ENCODE results near the gene CEP164.

DNA sequence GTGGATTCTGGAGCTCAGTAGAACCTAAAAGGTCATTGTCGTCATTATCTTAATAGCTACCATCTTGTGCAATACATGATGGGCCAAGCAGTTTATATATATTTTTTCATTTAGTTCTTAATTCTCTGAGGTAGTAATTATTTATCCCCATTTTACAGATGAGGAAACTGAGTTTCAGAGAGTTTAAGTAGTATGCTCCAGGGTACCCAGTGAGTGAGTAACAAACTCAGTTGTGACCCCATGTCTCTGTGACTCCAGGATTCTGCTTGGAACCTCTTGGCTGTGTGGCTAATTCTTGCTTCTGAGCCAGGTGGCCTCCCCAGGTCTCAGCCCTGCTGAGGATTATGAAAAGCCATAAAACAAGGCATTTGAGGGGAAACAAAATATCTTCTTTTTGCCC is 82.6 kb downstream of the CEP164 start:
- TF ChIP-seq, protein P1, sequence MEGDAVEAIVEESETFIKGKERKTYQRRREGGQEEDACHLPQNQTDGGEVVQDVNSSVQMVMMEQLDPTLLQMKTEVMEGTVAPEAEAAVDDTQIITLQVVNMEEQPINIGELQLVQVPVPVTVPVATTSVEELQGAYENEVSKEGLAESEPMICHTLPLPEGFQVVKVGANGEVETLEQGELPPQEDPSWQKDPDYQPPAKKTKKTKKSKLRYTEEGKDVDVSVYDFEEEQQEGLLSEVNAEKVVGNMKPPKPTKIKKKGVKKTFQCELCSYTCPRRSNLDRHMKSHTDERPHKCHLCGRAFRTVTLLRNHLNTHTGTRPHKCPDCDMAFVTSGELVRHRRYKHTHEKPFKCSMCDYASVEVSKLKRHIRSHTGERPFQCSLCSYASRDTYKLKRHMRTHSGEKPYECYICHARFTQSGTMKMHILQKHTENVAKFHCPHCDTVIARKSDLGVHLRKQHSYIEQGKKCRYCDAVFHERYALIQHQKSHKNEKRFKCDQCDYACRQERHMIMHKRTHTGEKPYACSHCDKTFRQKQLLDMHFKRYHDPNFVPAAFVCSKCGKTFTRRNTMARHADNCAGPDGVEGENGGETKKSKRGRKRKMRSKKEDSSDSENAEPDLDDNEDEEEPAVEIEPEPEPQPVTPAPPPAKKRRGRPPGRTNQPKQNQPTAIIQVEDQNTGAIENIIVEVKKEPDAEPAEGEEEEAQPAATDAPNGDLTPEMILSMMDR (IDR thresholded peaks at IDR 0.05) = no peak
- TF ChIP-seq POLR2AphosphoS5 (IDR thresholded peaks at IDR 0.05) = no peak

Measured in transverse colon (tissue), 4 donors.